ENCODE results near the gene MAP1S.
"Not testable (repeated sequence)": the region's sequence is repeated elsewhere in the genome, so short reads cannot be mapped to it uniquely, and the experiment has no call there.

GRCh38 chr19:17777840-17778239, 58.6 kb downstream of the MAP1S start:
- TF ChIP-seq, protein P1, sequence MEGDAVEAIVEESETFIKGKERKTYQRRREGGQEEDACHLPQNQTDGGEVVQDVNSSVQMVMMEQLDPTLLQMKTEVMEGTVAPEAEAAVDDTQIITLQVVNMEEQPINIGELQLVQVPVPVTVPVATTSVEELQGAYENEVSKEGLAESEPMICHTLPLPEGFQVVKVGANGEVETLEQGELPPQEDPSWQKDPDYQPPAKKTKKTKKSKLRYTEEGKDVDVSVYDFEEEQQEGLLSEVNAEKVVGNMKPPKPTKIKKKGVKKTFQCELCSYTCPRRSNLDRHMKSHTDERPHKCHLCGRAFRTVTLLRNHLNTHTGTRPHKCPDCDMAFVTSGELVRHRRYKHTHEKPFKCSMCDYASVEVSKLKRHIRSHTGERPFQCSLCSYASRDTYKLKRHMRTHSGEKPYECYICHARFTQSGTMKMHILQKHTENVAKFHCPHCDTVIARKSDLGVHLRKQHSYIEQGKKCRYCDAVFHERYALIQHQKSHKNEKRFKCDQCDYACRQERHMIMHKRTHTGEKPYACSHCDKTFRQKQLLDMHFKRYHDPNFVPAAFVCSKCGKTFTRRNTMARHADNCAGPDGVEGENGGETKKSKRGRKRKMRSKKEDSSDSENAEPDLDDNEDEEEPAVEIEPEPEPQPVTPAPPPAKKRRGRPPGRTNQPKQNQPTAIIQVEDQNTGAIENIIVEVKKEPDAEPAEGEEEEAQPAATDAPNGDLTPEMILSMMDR (IDR thresholded peaks at IDR 0.05; ENCODE audit: low read depth, low read length): not testable (repeated sequence)
- TF ChIP-seq EZH2phosphoT487 (IDR thresholded peaks at IDR 0.05; ENCODE audit: low read depth): not testable (repeated sequence)
